CD14-positive monocyte (primary cell): ENCODE measurements around the gene DIDO1. TPM values are rescaled to one million over a fixed set of nuclear protein-coding genes. Genes with fewer than 3 reads are reported as not detected.

Experiments used
- DNase-seq, 3 donors: peaks; one replicate each; pipeline ENCODE4 v3.0.0-alpha.2; 2011 to 2022
- H2AFZ ChIP-seq: 2 replicates; pipeline ENCODE4 v1.6.0; 2012; ENCODE audit warnings: mild to moderate bottlenecking, low read depth, low read length, inconsistent platforms; ENCODE audit not compliant: insufficient read depth, poor library complexity, severe bottlenecking
- H3K27ac ChIP-seq, 2 donors: 1 replicate in 1 of 2; 2 replicates in 1 of 2; pipeline ENCODE4 v1.5.1; 2012 to 2013; ENCODE audit warnings: low read length in 2 of 2, control low read depth in 1 of 2, inconsistent platforms in 1 of 2, low read depth in 1 of 2, mild to moderate bottlenecking in 1 of 2
- H3K27me3 ChIP-seq, 2 donors: one replicate each; pipeline versions ENCODE4 v1.6.0 to v1.6.1; 2011 to 2013; ENCODE audit warnings: low read length in 2 of 2; ENCODE audit not compliant: control insufficient read depth in 2 of 2, insufficient read depth in 2 of 2
- H3K36me3 ChIP-seq, 2 donors: replicated peaks in 1 of 2; 1 replicate in 1 of 2; 2 replicates in 1 of 2; pipeline versions ENCODE4 v1.5.1 to v1.6.1; 2012 to 2013; ENCODE audit warnings: low read length in 2 of 2, control low read depth in 1 of 2, inconsistent platforms in 1 of 2, mild to moderate bottlenecking in 1 of 2; ENCODE audit not compliant: insufficient read depth in 2 of 2, control insufficient read depth in 1 of 2
- H3K4me1 ChIP-seq, 2 donors: 1 replicate in 1 of 2; 2 replicates in 1 of 2; pipeline versions ENCODE4 v1.5.1 to v1.6.1; 2012 to 2013; ENCODE audit warnings: low read length in 2 of 2, control low read depth in 1 of 2, inconsistent platforms in 1 of 2, mild to moderate bottlenecking in 1 of 2, moderate library complexity in 1 of 2; ENCODE audit not compliant: insufficient read depth in 2 of 2, control insufficient read depth in 1 of 2
- H3K4me2 ChIP-seq: replicated peaks from 2 replicates; pipeline ENCODE3; 2012; ENCODE audit warnings: low read length, moderate library complexity, mild to moderate bottlenecking; ENCODE audit not compliant: poor library complexity, severe bottlenecking; ENCODE audit errors: extremely low read depth
- H3K4me3 ChIP-seq, 3 experiments: fragments of 200-600 bp in 1 of 3; sonication (generic) in 1 of 3; replicated peaks in 1 of 3; 1 replicate in 2 of 3; 2 replicates in 1 of 3; pipeline ENCODE4 v1.5.1; 2011 to 2013; ENCODE audit warnings: low read length in 3 of 3, mild to moderate bottlenecking in 3 of 3, control low read depth in 2 of 3, low read depth in 2 of 3, inconsistent platforms in 1 of 3, moderate library complexity in 1 of 3
- H3K79me2 ChIP-seq: 2 replicates; pipeline ENCODE4 v1.6.0; 2012; ENCODE audit warnings: mild to moderate bottlenecking, control low read depth, inconsistent platforms, low read length, moderate library complexity; ENCODE audit not compliant: insufficient read depth
- H3K9ac ChIP-seq: 2 replicates; pipeline ENCODE4 v1.6.0; 2017; ENCODE audit warnings: low read length, mild to moderate bottlenecking; ENCODE audit not compliant: insufficient read depth, poor library complexity, severe bottlenecking
- H3K9me3 ChIP-seq, 2 donors: replicated peaks in 1 of 2; 1 replicate in 1 of 2; 2 replicates in 1 of 2; pipeline versions ENCODE4 v1.5.1 to v1.6.1; 2012 to 2013; ENCODE audit warnings: low read length in 2 of 2, control low read depth in 1 of 2; ENCODE audit not compliant: control insufficient read depth in 1 of 2, insufficient read depth in 1 of 2
- H4K20me1 ChIP-seq: 2 replicates; pipeline ENCODE4 v1.6.0; 2012; ENCODE audit warnings: mild to moderate bottlenecking, low read length, control low read depth, moderate library complexity; ENCODE audit not compliant: insufficient read depth
- H3K27ac Mint-ChIP-seq, 7 donors: one replicate each; pipeline ENCODE4 v1.8.0; 2020; ENCODE audit warnings: mild to moderate bottlenecking in 7 of 7, mixed read lengths in 7 of 7, moderate library complexity in 6 of 7, inconsistent platforms in 2 of 7
- H3K27me3 Mint-ChIP-seq, 3 donors: one replicate each; pipeline ENCODE4 v1.8.0; 2021 to 2022; ENCODE audit warnings: low read depth in 3 of 3, mild to moderate bottlenecking in 3 of 3, mixed read lengths in 3 of 3, moderate library complexity in 3 of 3, inconsistent platforms in 1 of 3
- H3K36me3 Mint-ChIP-seq, 2 donors: one replicate each; pipeline ENCODE4 v1.8.0; 2020; ENCODE audit warnings: mixed read lengths in 2 of 2, inconsistent platforms in 1 of 2, mild to moderate bottlenecking in 1 of 2
- H3K4me1 Mint-ChIP-seq: one replicate; pipeline ENCODE4 v1.8.0; 2020; ENCODE audit warnings: mild to moderate bottlenecking, mixed read lengths
- H3K4me3 Mint-ChIP-seq, 2 donors: one replicate each; pipeline ENCODE4 v1.8.0; 2020; ENCODE audit warnings: mild to moderate bottlenecking in 2 of 2, mixed read lengths in 2 of 2, moderate library complexity in 1 of 2
- H3K9me3 Mint-ChIP-seq, 7 donors: one replicate each; pipeline ENCODE4 v1.8.0; 2020 to 2022; ENCODE audit warnings: mixed read lengths in 7 of 7, mild to moderate bottlenecking in 6 of 7, moderate library complexity in 6 of 7, inconsistent platforms in 2 of 7
- CTCF ChIP-seq: fragments of 200-600 bp; IDR thresholded peaks from one replicate; pipeline ENCODE4 v1.8.0; 2022; ENCODE audit warnings: antibody characterized with exemption, mild to moderate bottlenecking
- WGBS: methylation state at CpG from one replicate; pipeline ENCODE4 v1.1.5; 2013; ENCODE audit warnings: missing lambda C conversion rate; ENCODE audit not compliant: insufficient coverage; 5-methylcytosine and 5-hydroxymethylcytosine counted together
- intact Hi-C, 2 donors: fragments of 100-400 bp; cut with micrococcal nuclease; formaldehyde crosslinking; loops; one replicate each; pipeline versions ENCODE4 v1.15.0 to v1.15.1; 2023
- polyA plus RNA-seq, 3 donors: library from polyadenylated mRNA; depleted of rRNA in 1 of 3; unstranded in 2 of 3; stranded (reverse) in 1 of 3; fragments of 300-500 nt in 2 of 3; fragments of >200 nt in 1 of 3; fragmentation: Illumina TruSeq in 2 of 3; gene quantifications; 1 replicate in 2 of 3; 2 replicates in 1 of 3; pipeline ENCODE4 v1.2.3, GENCODE V29; 2012 to 2021

DIDO1 gene
- polyA plus RNA-seq, 3 donors = 8.5 to 23.8 (median 12.9) TPM

GRCh38 chr20:62894261-62894660, 32.0 kb downstream of the DIDO1 start:
- H3K9me3 Mint-ChIP-seq = no peaks in the 10 kb centered on the region
- WGBS = 98% methylated on average over 6 of the region's 14 CpGs

GRCh38 chr20:62893700-62894099, 32.6 kb downstream of the DIDO1 start:
- Mint-ChIP-seq H3K4me3 (no peak overlapping the region), H3K4me1 (no peaks in the 10 kb centered on the region), H3K27ac (no peak overlapping the region), H3K36me3 (peaks cover 80 to 85% of the 10 kb centered on the region in 2 donors), H3K27me3 (peaks cover 0 to 4% (median 0%) of the 10 kb centered on the region in 3 donors), H3K9me3 (no peaks in the 10 kb centered on the region)
- Histone ChIP-seq H3K79me2 (no peaks in the 10 kb centered on the region), H3K27ac (no peak overlapping the region), H3K4me2 (no peak overlapping the region), H4K20me1 (peaks cover 30% of the 10 kb centered on the region), H3K9me3 (no peaks in the 10 kb centered on the region), H3K9ac (no peak overlapping the region), H3K4me1 (no peaks in the 10 kb centered on the region), H3K27me3 (no peaks in the 10 kb centered on the region), H3K4me3 (no peak overlapping the region), H3K36me3 (peaks cover 87 to 91% of the 10 kb centered on the region in 2 donors), H2AFZ (no peak overlapping the region)
- 99% methylated on average over 14 of the region's 14 CpGs for WGBS
- intact Hi-C loops = no loop called here
- no peak for DNase-seq
- TF ChIP-seq CTCF = no peak

More at GRCh38 chr20:62894261-62894660, 32.0 kb downstream of the DIDO1 start:
- no peaks in the 10 kb centered on the region for H3K79me2 ChIP-seq
- intact Hi-C loops = no loop called here
- H3K4me1 ChIP-seq = no peaks in the 10 kb centered on the region
- no peak overlapping the region for H3K4me3 ChIP-seq
- no peak overlapping the region for H3K4me3 Mint-ChIP-seq
- H4K20me1 ChIP-seq = peaks cover 30% of the 10 kb centered on the region
- no peak overlapping the region for H3K9ac ChIP-seq
- H3K36me3 Mint-ChIP-seq = peaks cover 76 to 80% of the 10 kb centered on the region in 2 donors
- peaks cover 0 to 4% (median 0%) of the 10 kb centered on the region in 3 donors for H3K27me3 Mint-ChIP-seq
- H3K27ac ChIP-seq = no peak overlapping the region
- no peak overlapping the region for H3K4me2 ChIP-seq
- H3K9me3 ChIP-seq = no peaks in the 10 kb centered on the region
- TF ChIP-seq CTCF = no peak
- no peaks in the 10 kb centered on the region for H3K27me3 ChIP-seq
- H3K36me3 ChIP-seq = peaks cover 81 to 85% of the 10 kb centered on the region in 2 donors
- DNase-seq = no peak
- H3K27ac Mint-ChIP-seq = no peak overlapping the region
- H3K4me1 Mint-ChIP-seq = no peaks in the 10 kb centered on the region
- H2AFZ ChIP-seq = no peak overlapping the region
